Measurements from ENCODE around the gene MPDU1. TPM values are rescaled to one million over a fixed set of nuclear protein-coding genes. Genes with fewer than 3 reads are reported as not detected.
A peak's percentile ranks its signal among the peaks of the same experiment; 100 is the strongest.

The MPDU1 gene
- total and polyA plus RNA-seq, 2 of the 4 experiments (the other 2 are of a cell fraction) = 135 to 149 TPM

GRCh38 chr17:7582396-7583252 is 1.0 kb upstream of the MPDU1 start:
- intact Hi-C loops (cut with micrococcal nuclease) = no loop called here

More at GRCh38 chr17:7582396-7583252, 1.0 kb upstream of the MPDU1 start:
- Histone ChIP-seq H4K91ac (ENCODE audit: insufficient read depth, low read depth, low read length) (peak overlapping the region; percentile 97), H3K9me3 (ENCODE audit: control insufficient read depth, insufficient read depth, low read length) (no peaks in the 10 kb centered on the region), H2AK9ac (replicated peaks; ENCODE audit: low read depth, low read length, poor library complexity) (peak overlapping the region; percentile 100), H2AFZ (replicated peaks; ENCODE audit: low read length, poor library complexity) (peak overlapping the region; percentile 99), H3K56ac (ENCODE audit: extremely low read depth, insufficient read depth, low read length) (no peak overlapping the region), H4K8ac (ENCODE audit: low read depth in 2 of 2, low read length in 2 of 2) (peak overlapping the region; percentile 63 to 95), H3K36me3 (ENCODE audit: control insufficient read depth, insufficient read depth, low read length) (peaks cover 24% of the 10 kb centered on the region), H3K9me1 (ENCODE audit: insufficient read depth, low read length) (peaks cover 30% of the 10 kb centered on the region), H3K4ac (ENCODE audit: low read depth, low read length) (peak overlapping the region; percentile 95), H3K79me1 (ENCODE audit: low read depth in 1 of 2, low read length in 2 of 2) (peaks cover 20 to 79% of the 10 kb centered on the region in 2 experiments), H2AK5ac (ENCODE audit: low read depth, low read length) (peak overlapping the region; percentile 92), H2BK120ac (ENCODE audit: low read depth, low read length) (peak overlapping the region; percentile 65; the same call in 1 of the 2 replicates), H4K5ac (ENCODE audit: low read depth, low read length) (peak overlapping the region; percentile 95), H2BK15ac (ENCODE audit: low read depth, low read length) (no peak overlapping the region), H3K23ac (ENCODE audit: low read depth, low read length) (0 out of 2 replicates have a peak overlapping the region, but pooled peaks have one; percentile 27), H3K27ac (ENCODE audit: insufficient read depth, low read length) (peak overlapping the region; percentile 93), H3K9ac (ENCODE audit: low read depth, low read length) (no peak overlapping the region), H4K20me1 (ENCODE audit: insufficient read depth, low read length) (peaks cover 27% of the 10 kb centered on the region), H2BK20ac (ENCODE audit: low read depth, low read length) (no peak overlapping the region), H3K27me3 (ENCODE audit: control insufficient read depth, insufficient read depth, low read length) (no peaks in the 10 kb centered on the region), H3K4me3 (ENCODE audit: insufficient read depth, low read depth, low read length) (no peak overlapping the region), H3K18ac (ENCODE audit: low read depth, low read length) (peak overlapping the region; percentile 10), H3K4me1 (ENCODE audit: control insufficient read depth, insufficient read depth, low read length) (peaks cover 35% of the 10 kb centered on the region), H3K14ac (replicated peaks; ENCODE audit: low read depth, low read length) (peak overlapping the region; percentile 58), H3K4me2 (ENCODE audit: low read depth, low read length) (peak overlapping the region; percentile 51), H2BK5ac (ENCODE audit: low read depth, low read length, poor library complexity, severe bottlenecking) (peak overlapping the region; percentile 87)
- WGBS, 2 experiments (ENCODE audit: extremely low coverage in 2 of 2, insufficient read length in 1 of 2) = 92% methylated on average over 15 of the region's 36 CpGs; no CpG with 5 or more reads in 1 of the 2 experiments
- no TSS peak for BruUV-seq (replicated peaks)
- dilution Hi-C loops (cut with HindIII; ENCODE audit: low sequenced_read_pairs, unreplicated experiment) (no loop called here), in situ Hi-C loops (cut with MboI; ENCODE audit: low sequenced_read_pairs) (no loop called here)
- CTCF ChIA-PET = no interaction called here
- no peak for DNase-seq
- TF ChIP-seq RCOR1 (IDR thresholded peaks at IDR 0.05; ENCODE audit: insufficient replicate concordance, low read length) (no peak), CHD1 (IDR thresholded peaks at IDR 0.05; ENCODE audit: low read depth, low read length) (no peak)
- TF ChIP-seq, protein P1, sequence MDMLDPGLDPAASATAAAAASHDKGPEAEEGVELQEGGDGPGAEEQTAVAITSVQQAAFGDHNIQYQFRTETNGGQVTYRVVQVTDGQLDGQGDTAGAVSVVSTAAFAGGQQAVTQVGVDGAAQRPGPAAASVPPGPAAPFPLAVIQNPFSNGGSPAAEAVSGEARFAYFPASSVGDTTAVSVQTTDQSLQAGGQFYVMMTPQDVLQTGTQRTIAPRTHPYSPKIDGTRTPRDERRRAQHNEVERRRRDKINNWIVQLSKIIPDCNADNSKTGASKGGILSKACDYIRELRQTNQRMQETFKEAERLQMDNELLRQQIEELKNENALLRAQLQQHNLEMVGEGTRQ (IDR thresholded peaks at IDR 0.05; ENCODE audit: low read depth, low read length) = no peak
- POLR2A ChIA-PET (ENCODE audit: unreplicated experiment) = interaction anchor here (0.6 to 1.0 kb wide), 3 partner anchors 14 to 97 kb away, joined by 3 read pairs; no protein-coding TSS in a partner anchor
- ATAC-seq (ENCODE audit: low read depth) = no peak

Data from IMR-90 (cell line).